SIG-M5 treated with dmso at 0.1 percent for 504 hours (cell line): Measurements from ENCODE around the gene MLXIP.

ENCODE experiments used
- DNase-seq: peaks from one replicate; lab custom pipeline; 2025; ENCODE audit not compliant: unreplicated experiment; lab: John Stamatoyannopoulos, UW

MLXIP gene

DNA sequence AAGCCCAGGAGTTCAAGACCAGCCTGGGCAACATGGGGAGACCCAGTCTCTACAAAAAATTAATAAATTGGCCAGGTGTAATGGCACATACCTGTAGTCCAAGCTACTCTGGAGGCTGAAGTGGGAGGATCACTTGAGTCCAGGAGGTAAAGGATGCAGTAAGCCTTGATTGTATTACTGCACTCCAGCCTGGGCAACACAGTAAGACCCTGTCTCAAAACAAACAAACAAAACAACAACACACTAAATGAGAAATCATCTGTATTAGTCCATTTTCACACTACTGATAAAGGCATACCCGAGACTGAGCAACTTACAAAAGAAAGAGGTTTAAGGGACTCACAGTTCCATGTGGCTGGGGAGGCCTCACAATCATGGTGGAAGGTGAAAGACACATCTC, 4.7 kb upstream of the MLXIP start:
- no peak for DNase-seq

DNA sequence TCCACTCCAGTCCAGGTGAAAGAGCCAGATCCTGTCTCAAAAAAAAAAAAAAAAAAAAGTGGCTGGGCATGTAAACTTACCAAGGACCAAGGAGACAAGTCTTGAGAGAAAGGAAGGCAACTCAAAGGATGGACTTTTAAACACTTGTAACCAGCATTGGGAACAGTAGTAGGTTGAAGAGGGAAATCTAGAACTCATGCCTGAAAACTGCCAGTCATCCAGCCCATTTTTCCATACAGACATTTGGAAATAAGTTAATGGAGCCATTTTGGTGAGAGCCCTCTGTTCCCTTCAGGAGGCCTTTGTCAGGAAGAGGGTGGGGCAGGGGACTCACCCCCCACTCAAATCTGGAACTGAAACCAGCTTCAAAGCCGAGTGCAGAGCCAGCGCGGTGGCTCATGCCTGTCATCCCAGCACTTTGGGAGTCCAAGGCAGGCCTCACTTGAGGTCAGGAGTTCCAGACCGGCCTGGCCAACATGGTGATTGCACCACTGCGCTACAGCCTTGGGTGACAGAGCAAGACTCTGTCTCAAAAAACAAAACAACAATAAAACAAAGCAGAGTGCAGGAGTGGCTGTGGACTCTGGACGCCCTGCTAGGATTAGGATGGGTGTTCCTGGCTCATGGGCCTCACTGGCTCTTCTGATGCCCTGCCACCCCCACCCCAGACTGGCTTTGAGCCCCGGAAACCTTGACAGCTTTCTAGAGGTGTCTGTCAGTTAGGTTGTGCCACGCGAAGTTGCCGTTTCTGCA, 1.6 kb upstream of the MLXIP start:
- peak; percentile 59 for DNase-seq

DNA sequence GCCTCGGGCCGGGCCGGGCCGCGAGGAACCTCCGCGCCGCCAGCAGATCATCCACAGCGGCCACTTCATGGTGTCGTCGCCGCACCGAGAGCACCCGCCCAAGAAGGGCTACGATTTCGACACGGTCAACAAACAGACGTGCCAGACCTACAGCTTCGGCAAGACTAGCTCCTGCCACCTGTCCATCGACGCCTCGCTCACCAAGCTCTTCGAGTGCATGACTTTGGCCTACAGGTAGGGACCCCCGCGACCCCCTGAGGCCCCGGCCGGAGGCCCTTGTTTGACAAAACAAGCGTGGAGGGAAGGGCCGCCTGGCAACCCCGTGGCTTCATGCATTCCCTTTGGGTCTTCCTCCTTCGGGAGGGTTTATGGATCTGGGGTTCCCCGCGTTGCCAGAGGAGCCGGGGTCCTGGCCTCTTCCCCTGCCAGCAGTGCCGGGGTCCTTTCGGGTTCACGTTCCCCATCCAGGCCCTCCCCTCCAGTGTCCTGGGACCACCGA, 526 bp downstream of the MLXIP start:
- DNase-seq = peak; percentile 59

- DNase-seq = peak; percentile 82
Measured at GRCh38 chr12:122079532-122080081, 1.1 kb downstream of the MLXIP start.

DNA sequence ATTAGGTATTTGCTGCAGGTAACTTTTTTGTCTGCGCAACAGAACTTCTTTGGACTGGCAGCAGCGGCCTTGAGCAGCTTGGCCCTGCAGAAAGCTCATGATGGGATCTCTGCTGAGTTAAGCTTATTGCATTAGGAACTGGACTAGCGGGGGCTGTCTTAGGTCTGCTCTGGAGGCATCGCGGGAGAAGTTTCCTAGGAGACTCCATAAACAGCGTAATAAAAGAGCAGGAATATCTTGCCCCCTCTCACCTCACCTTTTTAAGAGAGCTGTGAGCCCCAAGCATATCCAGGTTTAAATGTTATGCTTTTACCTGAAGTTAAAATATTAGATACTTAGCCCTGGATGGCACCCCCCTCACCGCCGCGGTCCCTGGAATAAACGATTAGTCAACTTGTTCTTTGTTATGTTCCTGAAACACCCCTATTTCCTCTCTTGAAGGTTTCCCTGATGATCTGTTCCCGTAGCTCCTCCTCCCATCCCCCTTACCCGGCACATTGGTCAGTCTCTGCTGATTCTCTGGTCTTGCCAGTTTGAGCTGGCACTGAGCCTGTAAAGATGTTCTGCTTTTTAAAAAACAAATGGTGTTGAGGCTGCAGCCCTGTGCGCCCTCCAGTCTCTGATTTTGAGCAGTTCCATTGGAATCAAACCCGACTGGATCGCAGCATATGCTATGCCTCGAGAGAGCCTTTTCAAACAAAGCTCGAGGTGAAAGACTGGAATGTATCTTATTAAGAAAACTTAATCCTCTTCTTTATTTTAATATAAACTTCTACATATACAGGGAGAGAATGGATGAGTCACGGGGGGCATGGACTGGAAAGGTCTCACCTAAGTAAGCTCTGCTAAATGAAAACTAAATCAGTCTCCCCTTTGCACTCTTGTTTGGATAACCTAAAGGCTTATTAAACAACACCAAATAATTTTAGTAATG, 1.9 kb downstream of the MLXIP start:
- DNase-seq = peak; percentile 88

GRCh38 chr12:122081083-122081696, 2.6 kb downstream of the MLXIP start:
- DNase-seq = peak; percentile 47

- peak; percentile 94 for DNase-seq
Measured at GRCh38 chr12:122081697-122082221, 3.2 kb downstream of the MLXIP start.

GRCh38 chr12:122082621-122083356, 4.2 kb downstream of the MLXIP start:
- DNase-seq = no peak

DNA sequence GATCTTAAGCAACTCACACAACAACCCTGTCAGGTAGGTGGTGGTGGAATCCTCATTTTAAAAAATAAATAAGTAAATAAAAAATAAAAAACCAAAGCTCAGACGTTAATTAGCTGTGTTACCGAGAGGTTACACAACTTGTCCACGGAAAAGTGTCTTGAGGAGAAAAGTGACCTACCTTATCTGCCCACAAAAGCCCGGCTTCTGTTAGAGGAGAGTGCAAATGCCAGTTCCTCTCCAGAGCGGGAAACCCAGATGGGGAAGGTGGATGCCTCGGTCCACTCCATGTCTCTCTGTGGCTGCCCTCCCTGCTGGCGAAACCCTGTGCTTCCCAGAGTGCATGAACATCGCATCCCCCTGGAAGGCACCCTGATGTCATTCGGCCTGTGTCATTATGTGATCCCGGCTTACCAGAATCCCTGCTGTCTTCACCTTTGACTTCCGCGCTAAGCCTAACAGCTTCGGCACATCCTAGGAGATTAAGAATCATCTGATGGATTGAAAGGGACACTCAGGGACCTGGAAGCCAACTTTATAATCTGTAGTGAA, 6.4 kb downstream of the MLXIP start:
- DNase-seq = no peak

DNA sequence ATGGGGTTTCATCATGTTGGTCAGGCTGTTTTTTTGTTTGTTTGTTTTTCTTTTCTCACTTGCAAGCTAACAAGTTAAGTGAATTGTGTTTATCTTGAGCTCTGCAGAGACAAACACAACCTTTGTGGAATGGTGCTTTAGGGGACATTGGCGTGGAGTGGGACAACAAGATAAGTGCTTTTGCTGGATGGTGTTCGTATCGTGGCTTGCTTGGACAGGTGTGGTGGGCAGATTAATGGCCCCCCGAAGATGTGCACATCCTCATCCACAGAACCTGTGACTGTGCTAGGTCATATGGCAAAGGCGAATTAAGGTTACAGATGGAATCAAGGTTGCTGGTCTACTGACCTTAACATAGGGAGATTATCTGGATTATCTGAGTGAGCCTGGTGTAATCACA, 7.0 kb downstream of the MLXIP start:
- no peak for DNase-seq

- no peak for DNase-seq
Measured at GRCh38 chr12:122086116-122086515, 7.6 kb downstream of the MLXIP start.

DNA sequence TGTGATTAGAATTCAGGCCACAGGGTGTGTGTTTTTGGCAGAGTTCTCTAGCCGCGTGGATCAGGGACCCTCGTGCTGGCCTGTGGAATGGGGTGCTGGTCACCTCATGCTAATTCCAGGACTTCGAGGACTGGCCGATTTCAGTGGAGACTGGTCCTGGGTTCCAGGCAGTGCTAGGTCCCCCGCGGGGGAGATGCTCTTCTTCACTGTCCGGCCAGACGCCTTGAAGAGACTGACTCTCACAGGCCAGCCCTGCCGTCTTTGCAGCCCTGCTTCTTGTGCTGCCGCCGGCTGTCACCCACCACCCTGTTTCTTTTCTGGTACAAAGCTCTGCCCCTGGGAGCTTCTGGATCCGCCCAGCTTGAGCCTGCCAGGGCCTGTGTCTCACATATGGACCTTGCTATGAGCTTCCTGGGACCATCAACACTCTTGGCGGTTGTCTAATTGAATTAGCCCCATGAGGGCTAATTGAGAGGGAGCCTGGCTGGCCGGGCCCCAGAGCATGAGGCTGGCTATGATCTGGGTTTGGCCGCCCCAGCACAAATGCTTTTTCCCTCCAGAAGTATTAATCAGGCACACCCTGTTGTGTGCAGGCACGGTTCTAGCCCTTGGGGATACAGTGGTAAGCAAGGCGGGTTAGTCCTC, 8.2 kb downstream of the MLXIP start:
- no peak for DNase-seq

DNA sequence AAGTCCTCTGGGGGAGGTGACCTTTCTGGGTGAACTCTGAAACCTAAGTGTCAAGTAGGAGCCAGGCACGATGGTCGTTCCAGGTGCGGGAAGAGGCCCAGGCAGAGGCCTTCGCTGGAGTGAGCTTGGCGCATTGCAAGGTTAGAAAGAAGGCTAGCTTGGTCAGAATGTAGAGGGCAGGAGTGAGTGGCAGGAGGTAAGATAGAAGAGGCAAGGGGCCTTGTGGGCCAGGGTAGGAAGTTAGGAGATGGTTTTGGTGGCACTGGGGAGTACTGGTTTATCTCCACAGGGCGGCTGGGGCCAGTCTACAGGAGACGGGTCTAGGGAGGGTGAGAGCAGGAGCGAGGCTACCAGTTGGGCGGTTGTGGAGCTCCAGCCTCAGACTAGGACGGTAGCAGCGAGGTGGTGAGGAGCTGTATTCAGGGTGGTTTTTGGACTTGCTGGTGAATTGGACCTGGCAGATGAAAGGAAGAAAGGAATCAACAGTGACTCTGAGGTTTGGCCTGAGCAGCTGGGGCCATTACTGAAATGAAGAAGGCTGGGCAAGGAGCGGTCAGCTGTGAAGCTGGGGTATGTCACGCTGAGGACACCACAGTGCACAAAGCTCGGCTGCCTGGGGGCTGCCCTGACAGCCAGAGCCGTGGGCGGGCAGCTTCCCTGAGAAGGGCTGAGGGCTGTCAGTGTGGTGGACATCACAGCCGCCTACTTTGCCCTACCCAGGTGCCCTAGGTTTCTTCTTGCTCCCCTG, 9.0 kb downstream of the MLXIP start:
- DNase-seq = no peak

DNA sequence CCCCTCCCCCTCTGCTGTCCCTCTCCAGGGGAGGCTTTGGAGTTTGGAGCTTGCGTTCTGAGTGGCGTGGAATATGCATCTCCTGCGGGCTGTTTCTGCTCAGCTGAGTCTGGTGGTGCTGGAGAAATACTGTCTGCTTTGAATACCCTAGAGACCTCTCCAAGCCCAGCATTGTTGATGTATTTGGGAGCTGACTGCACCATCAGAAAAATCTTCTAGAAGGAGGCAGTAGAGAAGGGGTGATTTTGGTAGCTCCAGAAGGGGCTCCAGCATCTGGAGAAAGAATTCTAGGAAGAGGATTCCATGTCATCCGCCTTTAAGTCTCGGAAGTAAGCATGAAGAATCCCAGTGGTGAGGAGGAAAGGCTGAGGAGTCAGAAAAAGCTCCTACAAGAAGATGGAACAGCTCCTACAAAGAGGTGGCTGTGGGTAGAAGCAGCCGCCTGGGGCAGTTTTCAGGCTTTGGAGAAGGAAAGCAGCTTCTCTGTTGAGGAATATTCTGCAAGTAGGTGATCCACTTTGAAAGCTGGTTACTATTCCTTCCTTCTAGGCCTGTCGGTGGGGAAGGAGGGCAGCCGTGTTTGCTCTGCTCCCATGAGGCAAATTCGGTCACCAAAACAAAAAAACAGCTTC, 9.7 kb downstream of the MLXIP start:
- no peak for DNase-seq

DNA sequence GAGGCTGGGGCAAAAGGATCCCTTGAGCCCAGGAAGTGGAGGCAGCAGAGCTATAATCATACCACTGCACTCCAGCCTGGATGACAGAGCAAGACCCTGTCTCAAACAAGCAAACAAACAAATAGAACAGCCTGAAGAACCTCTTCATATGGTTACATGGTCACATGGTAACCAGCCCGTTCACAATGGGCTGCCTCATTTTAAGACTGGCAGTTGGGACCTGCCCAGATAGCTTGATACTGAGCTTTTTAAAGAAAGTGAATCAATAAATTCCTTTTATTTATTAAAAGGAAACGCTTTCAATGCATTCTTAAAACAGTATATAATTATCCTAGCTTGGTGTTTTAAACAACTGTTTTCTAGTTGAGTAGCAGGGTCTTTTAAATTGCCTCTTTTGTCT, 10.5 kb downstream of the MLXIP start:
- no peak for DNase-seq

- DNase-seq = peak; percentile 91
Measured at GRCh38 chr12:122090759-122091515, 12.4 kb downstream of the MLXIP start.

GRCh38 chr12:122093098-122093883, 14.7 kb downstream of the MLXIP start:
- DNase-seq = no peak
